HG03457 (cell line): ENCODE results near the gene PRPF6.

Experiments
- ATAC-seq: cut with Tn5 transposase; IDR thresholded peaks from one replicate; pipeline ENCODE4 v1.9.1; 2021; ENCODE audit warnings: moderate number of reproducible peaks; ENCODE audit not compliant: unreplicated experiment

The PRPF6 gene

GRCh38 chr20:64045346-64046011, 64.5 kb downstream of the PRPF6 start:
- ATAC-seq: no peak

GRCh38 chr20:64047046-64047389, 66.1 kb downstream of the PRPF6 start:
- no peak for ATAC-seq

- ATAC-seq: no peak
Measured at GRCh38 chr20:64047968-64048401, 67.1 kb downstream of the PRPF6 start.

GRCh38 chr20:64048402-64049044, 67.6 kb downstream of the PRPF6 start:
- ATAC-seq: no peak

- ATAC-seq: no peak
Measured at GRCh38 chr20:64049060-64049877, 68.3 kb downstream of the PRPF6 start, which contains the start of gene SOX18. SOX18 (minus strand) TSS chr20:64049639; CDS start chr20:64049516, 123 bp downstream.

GRCh38 chr20:64049878-64050260, 68.9 kb downstream of the PRPF6 start:
- no peak for ATAC-seq

- no peak for ATAC-seq
Measured at GRCh38 chr20:64050261-64051032, 69.5 kb downstream of the PRPF6 start.

GRCh38 chr20:64051033-64051452, 70.1 kb downstream of the PRPF6 start:
- ATAC-seq: no peak

- ATAC-seq: no peak
Measured at GRCh38 chr20:64051561-64052325, 70.8 kb downstream of the PRPF6 start.

GRCh38 chr20:64052326-64052722, 71.4 kb downstream of the PRPF6 start:
- no peak for ATAC-seq

- ATAC-seq: no peak
Measured at GRCh38 chr20:64052987-64053840, 72.3 kb downstream of the PRPF6 start.

- no peak for ATAC-seq
Measured at GRCh38 chr20:64053841-64054661, 73.1 kb downstream of the PRPF6 start.

- no peak for ATAC-seq
Measured at GRCh38 chr20:64055396-64055892, 74.5 kb downstream of the PRPF6 start.

- ATAC-seq: no peak
Measured at GRCh38 chr20:64055893-64056638, 75.1 kb downstream of the PRPF6 start.

GRCh38 chr20:64056639-64056888, 75.6 kb downstream of the PRPF6 start:
- ATAC-seq: no peak

GRCh38 chr20:64056889-64057627, 76.1 kb downstream of the PRPF6 start:
- no peak for ATAC-seq
